Medulla oblongata (tissue), 1 donor: ENCODE measurements around the gene CALN1.
"Not testable (repeated sequence)": the region's sequence is repeated elsewhere in the genome, so short reads cannot be mapped to it uniquely, and the experiment has no call there.

Experiments used
- DNase-seq: peaks from one replicate; pipeline ENCODE4 v3.0.0-alpha.2; 2015; ENCODE audit errors: extremely low spot score

The CALN1 gene

DNA sequence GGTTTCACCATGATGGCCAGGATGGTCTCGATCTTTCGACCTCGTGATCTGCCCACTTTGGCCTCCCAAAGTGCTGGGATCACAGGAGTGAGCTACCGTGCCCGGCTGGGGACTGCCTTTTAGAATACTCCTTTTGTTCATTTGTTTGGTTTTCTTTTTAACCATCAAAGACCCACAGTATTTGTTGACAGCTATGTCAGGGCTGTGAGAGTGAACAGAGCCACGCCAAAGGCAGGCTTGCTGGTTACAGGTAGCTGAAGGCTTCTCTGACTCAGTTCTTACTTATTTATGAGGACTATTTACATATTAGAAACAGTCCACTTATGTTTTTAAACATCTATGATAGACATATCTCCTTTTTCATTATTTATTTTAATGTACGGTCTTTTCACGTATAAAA is 544.5 kb downstream of the CALN1 start:
- DNase-seq, result no peak

DNA sequence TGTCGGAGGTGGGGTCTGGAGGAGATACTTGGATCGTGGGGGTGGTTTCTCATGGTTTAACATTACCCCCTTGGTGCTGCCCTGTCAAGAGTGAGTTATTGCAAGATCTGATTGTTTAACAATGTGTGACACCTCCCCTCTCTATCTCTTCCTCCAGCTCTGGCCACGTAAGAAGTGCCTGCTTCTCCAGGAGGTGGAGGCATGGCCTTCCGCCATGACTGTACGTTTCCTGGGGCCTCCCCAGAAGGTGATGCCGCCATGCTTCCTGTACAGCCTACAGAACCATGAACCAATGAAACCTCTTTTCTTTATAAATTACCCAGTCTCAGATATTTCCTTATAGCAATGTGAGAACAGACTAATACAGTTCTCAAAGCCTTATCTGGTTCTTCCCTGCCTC is 547.0 kb downstream of the CALN1 start:
- DNase-seq, result no peak

GRCh38 chr7:71864130-71864529 is 548.0 kb downstream of the CALN1 start:
- DNase-seq, result no peak

DNA sequence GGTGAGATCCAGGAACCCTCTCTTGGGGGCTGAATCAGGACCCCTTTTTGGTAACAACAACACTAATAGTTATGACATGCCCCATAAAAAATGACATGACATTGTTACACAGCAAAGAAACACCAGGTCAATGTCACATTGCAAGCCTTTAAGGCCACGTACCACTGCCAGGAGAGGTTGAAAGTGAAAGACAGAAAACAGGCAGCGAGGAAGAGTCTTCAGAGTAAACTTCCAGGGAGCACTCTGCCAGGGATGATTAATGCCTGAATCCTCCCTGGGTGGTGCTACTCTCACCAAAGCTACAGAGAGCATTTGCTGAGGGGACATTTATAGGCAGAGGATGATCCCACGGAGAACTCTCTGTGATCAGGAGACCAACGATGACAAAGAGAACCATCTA is 551.6 kb downstream of the CALN1 start:
- DNase-seq, result no peak

DNA sequence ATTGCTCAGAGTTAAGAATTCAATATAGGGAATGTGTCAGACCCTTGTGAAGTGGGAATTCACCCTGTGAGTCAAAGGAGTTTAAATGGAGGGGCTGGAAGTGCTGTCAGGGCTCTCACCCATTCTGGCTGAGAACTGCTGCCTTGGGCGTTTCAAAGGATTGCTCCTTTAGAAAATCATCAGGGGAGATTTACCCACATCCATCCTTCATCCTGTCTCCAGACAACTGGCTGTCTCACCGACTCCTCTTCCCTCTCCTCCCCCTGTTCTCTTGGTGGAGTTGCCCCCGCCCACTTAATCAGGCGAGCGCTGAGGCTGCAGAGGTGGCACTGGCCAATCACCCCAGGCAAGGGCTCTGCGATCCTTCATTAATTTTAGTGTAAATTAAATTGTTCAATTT is 554.8 kb downstream of the CALN1 start:
- DNase-seq, result no peak

DNA sequence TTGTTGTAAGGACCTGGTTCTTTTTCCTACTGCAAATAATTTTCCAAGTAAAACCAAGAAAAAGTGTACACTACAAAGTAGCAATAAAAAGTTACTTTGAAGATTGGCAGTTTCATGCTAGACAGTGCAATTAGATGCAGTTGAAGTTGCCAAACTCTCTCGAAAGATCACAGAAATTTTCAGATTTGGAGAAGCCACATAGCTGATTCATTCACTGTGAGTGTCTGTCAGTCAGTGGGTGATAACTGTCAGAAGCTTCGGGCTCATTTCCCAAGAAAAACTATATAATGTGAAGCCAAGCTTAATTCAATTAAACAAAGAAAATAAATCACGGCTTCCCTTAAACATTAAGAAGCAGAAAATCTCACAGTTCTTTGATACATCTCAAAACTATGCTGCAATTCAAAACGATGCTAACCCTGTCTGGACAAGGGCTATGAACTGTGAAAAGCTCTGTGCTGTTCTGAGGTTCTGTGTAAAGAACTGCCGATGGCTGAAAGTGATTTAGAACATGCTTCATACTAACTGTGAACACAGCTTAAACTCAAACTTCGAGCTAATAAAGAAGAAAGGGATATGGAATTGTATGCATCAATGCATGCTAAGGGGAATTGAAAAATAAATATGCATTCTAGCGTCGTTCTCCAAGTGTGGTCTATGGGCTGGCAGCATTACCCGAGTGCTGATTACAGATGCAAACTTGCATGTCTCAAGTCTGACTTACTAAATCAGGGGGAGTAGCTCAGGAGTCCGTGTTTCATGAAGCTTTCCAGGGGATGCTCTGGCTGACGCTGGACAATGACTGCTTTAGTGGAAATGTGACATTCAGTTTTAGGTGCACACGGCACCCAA is 557.4 kb downstream of the CALN1 start:
- DNase-seq, result peak; percentile 8

- no peak for DNase-seq
These were observed 560.2 kb downstream of the CALN1 start for GRCh38 chr7:71851776-71852498.

- DNase-seq, result no peak
These were observed 566.0 kb downstream of the CALN1 start for GRCh38 chr7:71846160-71846559.

DNA sequence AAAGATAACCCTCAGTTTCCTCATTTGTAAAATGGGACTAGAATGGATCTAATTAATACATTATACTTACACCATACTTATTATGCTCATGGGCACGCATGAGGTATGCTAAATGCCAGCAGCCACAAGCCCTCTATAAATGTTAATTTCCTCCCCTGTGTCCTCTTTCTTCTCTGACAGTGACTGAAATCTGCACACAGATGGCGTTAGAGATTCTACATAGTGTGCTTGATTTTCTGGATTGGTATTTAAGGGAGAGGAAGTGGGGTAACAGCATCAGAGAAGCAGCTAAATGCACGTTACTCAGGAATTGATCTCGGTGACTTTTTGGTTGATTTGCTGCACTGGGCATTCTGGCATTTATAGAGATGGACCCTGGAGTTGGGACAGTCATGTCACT is 568.5 kb downstream of the CALN1 start:
- peak; percentile 54 for DNase-seq

DNA sequence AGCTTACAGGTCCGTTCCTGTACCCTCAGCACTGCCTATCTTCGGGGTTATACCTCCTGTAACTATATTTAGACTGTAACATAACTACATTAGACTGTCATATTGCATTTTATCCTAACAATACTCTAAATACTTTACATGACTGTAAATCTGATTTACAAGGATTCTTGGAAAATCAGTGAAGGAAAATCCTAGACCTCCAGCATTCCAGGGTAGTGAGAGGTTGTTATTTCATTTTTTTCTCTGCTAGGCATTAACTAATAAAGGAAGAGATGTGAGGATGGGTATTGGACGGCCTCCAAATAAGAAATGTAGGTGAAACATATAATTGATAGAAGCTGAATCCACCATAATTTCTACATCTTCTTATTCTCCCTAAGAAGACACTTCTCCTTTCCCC is 569.4 kb downstream of the CALN1 start:
- DNase-seq, result no peak

DNA sequence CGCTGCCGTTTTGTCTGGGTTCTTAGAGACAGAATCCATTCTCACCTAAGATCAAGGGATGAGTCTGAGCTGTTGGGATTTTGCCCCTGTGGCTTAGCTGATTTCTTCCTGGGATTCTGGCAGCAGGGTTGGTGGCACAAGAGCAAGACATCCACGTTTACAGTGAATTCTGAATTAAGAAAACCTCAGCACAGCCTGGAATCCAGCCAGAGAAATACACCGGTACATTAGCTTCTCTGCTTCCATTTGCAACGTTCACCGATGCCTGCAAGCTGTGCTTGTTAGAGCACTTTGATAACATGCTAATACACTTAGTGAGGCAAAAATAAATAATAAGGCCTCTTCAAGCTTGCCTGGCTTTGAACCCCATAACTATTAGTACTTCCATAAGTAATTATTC is 569.8 kb downstream of the CALN1 start:
- no peak for DNase-seq

GRCh38 chr7:71835056-71835455 is 577.1 kb downstream of the CALN1 start:
- no peak for DNase-seq

- no peak for DNase-seq
These were observed 582.6 kb downstream of the CALN1 start for GRCh38 chr7:71829515-71829914.

DNA sequence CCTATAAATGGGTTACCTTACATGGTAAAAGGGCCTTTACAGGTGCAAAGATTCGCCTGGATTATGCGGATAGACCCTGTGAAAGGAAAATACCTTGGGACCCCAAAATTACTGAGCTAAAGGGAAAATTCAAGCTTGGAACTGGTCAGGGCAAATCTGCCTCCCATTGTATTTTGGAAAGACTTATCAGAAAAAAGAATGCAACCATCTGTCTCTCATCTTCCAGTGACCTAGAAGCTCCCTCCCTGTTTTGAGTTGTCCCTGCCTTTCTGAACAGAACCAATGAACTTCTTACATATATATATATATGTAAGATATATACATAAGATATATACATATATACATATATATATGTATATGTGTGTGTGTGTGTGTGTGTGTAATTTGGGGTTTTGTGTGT is 583.8 kb downstream of the CALN1 start:
- DNase-seq, result no peak

GRCh38 chr7:71826141-71826540 is 586.0 kb downstream of the CALN1 start:
- no peak for DNase-seq

- peak; percentile 7 for DNase-seq
These were observed 588.0 kb downstream of the CALN1 start for GRCh38 chr7:71824006-71824760.

GRCh38 chr7:71822406-71822805 is 589.7 kb downstream of the CALN1 start:
- not testable (repeated sequence) for DNase-seq

DNA sequence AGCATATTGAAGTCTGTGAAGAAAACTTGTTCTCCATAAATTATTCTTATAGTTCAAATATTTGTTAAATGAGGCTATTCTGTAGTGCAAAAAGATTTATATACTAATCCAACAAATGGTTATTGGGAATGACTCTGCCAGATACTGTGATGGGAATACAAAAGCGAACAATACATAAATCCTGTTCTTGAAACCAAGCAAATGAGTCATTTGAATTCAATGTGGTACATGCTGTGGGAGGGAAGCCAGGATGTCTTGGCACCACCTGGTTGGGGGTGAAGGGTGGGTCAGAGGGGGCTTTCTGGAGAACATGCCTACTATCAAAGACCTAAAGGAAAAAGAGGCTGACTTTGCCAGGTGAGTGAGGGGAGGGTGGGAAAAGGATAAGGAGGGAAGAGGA is 594.2 kb downstream of the CALN1 start:
- no peak for DNase-seq

- DNase-seq, result no peak
These were observed 604.0 kb downstream of the CALN1 start for GRCh38 chr7:71808115-71808514.

DNA sequence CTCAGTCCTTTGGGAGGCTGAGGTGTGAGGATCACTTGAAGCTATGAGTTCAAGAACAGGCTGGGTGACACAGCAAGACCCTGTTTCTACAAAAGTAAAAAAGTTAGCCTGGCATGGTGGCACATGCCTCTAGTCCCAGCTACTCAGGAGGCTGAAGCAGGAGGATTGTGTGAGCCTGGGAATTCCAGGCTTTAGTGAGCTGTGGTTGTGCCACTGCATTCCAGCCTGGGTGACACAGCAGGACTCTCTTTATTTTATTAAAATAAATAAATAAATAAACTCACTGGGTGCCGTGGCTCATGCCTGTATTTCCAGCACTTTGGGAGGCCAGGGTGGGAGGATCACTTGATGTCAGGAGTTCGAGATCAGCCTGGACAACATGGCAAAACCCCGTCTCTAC is 607.9 kb downstream of the CALN1 start:
- no peak for DNase-seq

GRCh38 chr7:71801976-71802375 is 610.2 kb downstream of the CALN1 start:
- DNase-seq, result no peak

DNA sequence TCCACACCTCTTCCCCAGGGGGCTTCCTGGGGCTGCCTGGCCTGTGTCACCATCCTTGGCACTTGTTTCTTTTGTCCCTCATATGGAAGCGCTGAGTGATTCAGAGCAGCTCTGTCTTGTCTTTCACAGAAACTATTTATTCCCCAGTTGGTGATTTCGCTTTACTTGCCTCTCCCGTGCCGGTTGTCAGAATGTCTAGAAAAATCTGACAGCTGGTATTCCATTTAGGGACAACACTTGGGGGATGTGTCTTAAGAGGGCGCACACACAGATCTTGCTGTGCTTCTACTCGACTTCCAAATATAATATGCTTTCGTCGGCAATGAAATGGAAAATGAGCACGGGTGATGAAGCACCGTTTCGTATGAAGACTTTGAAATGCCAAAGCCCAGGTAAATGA is 611.8 kb downstream of the CALN1 start:
- no peak for DNase-seq

DNA sequence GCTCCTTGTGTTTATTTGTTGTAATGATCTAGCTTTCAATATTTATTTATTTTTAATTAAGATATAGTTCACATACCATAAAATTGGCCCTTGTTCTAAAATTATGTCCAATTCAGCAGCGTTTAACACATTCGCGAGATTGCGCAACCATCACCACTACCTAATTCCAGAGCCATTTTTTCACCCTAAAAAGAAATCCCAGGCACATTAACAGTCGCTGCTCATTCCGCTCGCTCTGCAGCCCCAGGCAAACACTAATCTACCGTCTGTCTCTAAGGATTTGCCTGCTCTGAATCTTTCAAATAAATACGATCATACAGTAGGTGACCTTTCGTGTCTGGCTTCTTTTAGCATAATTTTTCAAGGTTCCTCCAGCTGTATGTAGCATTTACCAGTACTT is 616.7 kb downstream of the CALN1 start:
- no peak for DNase-seq
